Common myeloid progenitor, CD34-positive (primary cell): ENCODE measurements around the gene CTPS2. TPM values are rescaled to one million over a fixed set of nuclear protein-coding genes. Genes with fewer than 3 reads are reported as not detected.
A peak's percentile ranks its signal among the peaks of the same experiment; 100 is the strongest.
"Not testable (repeated sequence)": the region's sequence is repeated elsewhere in the genome, so short reads cannot be mapped to it uniquely, and the experiment has no call there.

Experiments used
- CTCF ChIA-PET: fragments of 350-600 bp; sonication (Branson Sonifier 250); formaldehyde crosslinking; loops from one replicate; lab custom pipeline; 2021; ENCODE audit warnings: antibody characterized with exemption; lab: Charles Lee
- POLR2A ChIA-PET: fragments of 350-600 bp; sonication (Branson Sonifier 250); formaldehyde crosslinking; loops from one replicate; lab custom pipeline; 2021; ENCODE audit warnings: antibody characterized with exemption; lab: Charles Lee
- DNase-seq, 3 donors: peaks; one replicate each; pipeline versions ENCODE4 v3.0.0 to v3.0.0-alpha.2; 2013
- H3K27ac ChIP-seq, 2 experiments: 1 replicate in 1 of 2; 2 replicates in 1 of 2; pipeline ENCODE4 v1.7.0; 2013; ENCODE audit warnings: inconsistent platforms in 2 of 2, low read length in 2 of 2, mild to moderate bottlenecking in 2 of 2, low read depth in 1 of 2, moderate library complexity in 1 of 2; ENCODE audit not compliant: severe bottlenecking in 2 of 2, insufficient read depth in 1 of 2, poor library complexity in 1 of 2
- H3K27me3 ChIP-seq, 5 experiments: replicated peaks in 2 of 5; 1 replicate in 3 of 5; 2 replicates in 2 of 5; pipeline versions ENCODE4 v1.6.1 to v1.7.0; 2013; ENCODE audit warnings: low read length in 4 of 5, mild to moderate bottlenecking in 2 of 5, moderate library complexity in 2 of 5, inconsistent platforms in 1 of 5; ENCODE audit not compliant: insufficient read depth in 5 of 5, control insufficient read depth in 4 of 5
- H3K36me3 ChIP-seq, 4 experiments: 1 replicate in 2 of 4; 2 replicates in 2 of 4; pipeline versions ENCODE4 v1.6.1 to v1.7.0; 2013; ENCODE audit warnings: low read length in 3 of 4, control low read depth in 1 of 4, mild to moderate bottlenecking in 1 of 4; ENCODE audit not compliant: control insufficient read depth in 4 of 4, insufficient read depth in 4 of 4
- H3K4me1 ChIP-seq, 4 experiments: 1 replicate in 3 of 4; 2 replicates in 1 of 4; pipeline versions ENCODE4 v1.6.1 to v1.7.1; 2013; ENCODE audit warnings: low read length in 3 of 4, mild to moderate bottlenecking in 3 of 4, control low read depth in 1 of 4, inconsistent platforms in 1 of 4, moderate library complexity in 1 of 4; ENCODE audit not compliant: control insufficient read depth in 4 of 4, insufficient read depth in 4 of 4; ENCODE audit errors: control extremely low read depth in 1 of 4
- H3K4me3 ChIP-seq, 7 experiments: 1 replicate in 4 of 7; 2 replicates in 3 of 7; pipeline versions ENCODE4 v1.5.1 to v1.7.0; 2013; ENCODE audit warnings: mild to moderate bottlenecking in 7 of 7, low read length in 6 of 7, moderate library complexity in 6 of 7, inconsistent platforms in 2 of 7, low read depth in 2 of 7, control low read depth in 1 of 7; ENCODE audit not compliant: insufficient read depth in 4 of 7, control insufficient read depth in 1 of 7; ENCODE audit errors: extremely low read depth in 1 of 7
- H3K9me3 ChIP-seq, 5 experiments: 1 replicate in 4 of 5; 2 replicates in 1 of 5; pipeline versions ENCODE4 v1.6.1 to v1.7.1; 2013; ENCODE audit warnings: low read length in 4 of 5, mild to moderate bottlenecking in 2 of 5, inconsistent platforms in 1 of 5, low read depth in 1 of 5, moderate library complexity in 1 of 5; ENCODE audit not compliant: control insufficient read depth in 4 of 5, insufficient read depth in 2 of 5; ENCODE audit errors: control extremely low read depth in 1 of 5
- WGBS: methylation state at CpG from one replicate; pipeline ENCODE4 v1.1.5; 2013; ENCODE audit not compliant: insufficient coverage; 5-methylcytosine and 5-hydroxymethylcytosine counted together
- polyA plus RNA-seq: library from polyadenylated mRNA; unstranded; fragments of 120-200 nt; gene quantifications from one replicate; pipeline ENCODE4 v1.2.1, GENCODE V29; 2013

The CTPS2 gene
- polyA plus RNA-seq, result 24.3 TPM

- H3K4me3 ChIP-seq, result peak within 1 kb of the TSS; percentile 53 to 85 (median 70)
- peaks cover 0 to 2% (median under 1%) of the 10 kb centered on the region in 4 experiments for H3K36me3 ChIP-seq
- H3K27me3 ChIP-seq, result peaks cover 0 to 38% (median 0%) of the 10 kb centered on the region in 5 experiments
- peaks cover 0 to 8% (median 0%) of the 10 kb centered on the region in 4 experiments for H3K4me1 ChIP-seq
- DNase-seq, result peak; percentile 42 to 79 (median 71)
- ChIA-PET CTCF (interaction anchor here (0.5 kb wide), 1 partner anchor 40 kb away, joined by 3 read pairs; no protein-coding TSS in a partner anchor), POLR2A (no interaction called here)
- H3K27ac ChIP-seq, result peak within 1 kb of the TSS; percentile 50 to 79
- H3K9me3 ChIP-seq, result no peaks in the 10 kb centered on the region
- 11% methylated on average over 22 of the region's 30 CpGs for WGBS
These were observed at the start of gene CTPS2 for GRCh38 chrX:16712548-16713155. Gene CTPS2 (minus strand): TSS chrX:16712669. CDS start chrX:16702902, 9,767 bp downstream.

GRCh38 chrX:16761500-16761899 is 49.0 kb upstream of the CTPS2 start:
- 90% methylated on average over 2 of the region's 4 CpGs for WGBS
- H3K27me3 ChIP-seq, H3K27ac ChIP-seq, POLR2A ChIA-PET, DNase-seq, H3K4me3 ChIP-seq, H3K4me1 ChIP-seq, H3K9me3 ChIP-seq, CTCF ChIA-PET: not testable (repeated sequence)
- H3K36me3 ChIP-seq, result peaks cover 3 to 15% (median 5%) of the 10 kb centered on the region in 4 experiments

DNA sequence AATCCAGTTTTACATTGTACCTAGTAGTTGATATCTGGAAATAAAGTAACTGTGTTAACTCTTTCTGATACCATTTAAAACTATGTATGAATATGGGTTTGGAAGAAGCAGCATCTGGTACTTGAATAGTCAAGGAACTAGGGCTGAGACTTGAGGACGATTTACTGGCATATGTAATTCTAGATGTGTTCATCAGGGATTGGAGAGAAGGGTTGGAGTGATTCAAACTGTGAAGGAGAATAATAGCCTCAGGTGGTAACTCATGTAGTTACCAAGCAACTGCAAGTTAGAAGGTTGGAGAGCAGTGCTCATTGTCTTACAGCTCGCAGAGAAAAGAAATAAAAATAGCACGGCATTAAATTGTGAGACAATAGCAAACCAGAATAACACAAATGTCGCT is 44.3 kb upstream of the CTPS2 start:
- H3K4me3 ChIP-seq, result no peak overlapping the region
- peaks cover 3 to 24% (median 11%) of the 10 kb centered on the region in 4 experiments for H3K36me3 ChIP-seq
- CTCF ChIA-PET, result interaction anchor here (1.8 kb wide), 1 partner anchor 10 kb away, joined by 4 read pairs; no protein-coding TSS in a partner anchor
- WGBS, result 95% methylated on average over 4 of the region's 4 CpGs
- no peaks in the 10 kb centered on the region for H3K9me3 ChIP-seq
- H3K27ac ChIP-seq, result no peak overlapping the region
- POLR2A ChIA-PET, result no interaction called here
- H3K27me3 ChIP-seq, result peaks cover 0 to 16% (median 0%) of the 10 kb centered on the region in 5 experiments
- DNase-seq, result no peak
- H3K4me1 ChIP-seq, result no peaks in the 10 kb centered on the region

GRCh38 chrX:16754019-16754418 is 41.5 kb upstream of the CTPS2 start:
- DNase-seq, result no peak
- H3K36me3 ChIP-seq, result peaks cover 6 to 28% (median 8%) of the 10 kb centered on the region in 4 experiments
- no peaks in the 10 kb centered on the region for H3K4me1 ChIP-seq
- H3K27ac ChIP-seq, result no peak overlapping the region
- WGBS, result 100% methylated on average over 1 of the region's 2 CpGs
- ChIA-PET CTCF (no interaction called here), POLR2A (no interaction called here)
- no peak overlapping the region for H3K4me3 ChIP-seq
- peaks cover 0 to 22% (median 0%) of the 10 kb centered on the region in 5 experiments for H3K27me3 ChIP-seq
- H3K9me3 ChIP-seq, result no peaks in the 10 kb centered on the region

- 96% methylated on average over 7 of the region's 7 CpGs for WGBS
- CTCF ChIA-PET, result no interaction called here
These were observed 37.7 kb upstream of the CTPS2 start for GRCh38 chrX:16750136-16750535.

GRCh38 chrX:16748425-16748824 is 36.0 kb upstream of the CTPS2 start:
- Histone ChIP-seq H3K36me3 (peaks cover 5 to 35% (median 14%) of the 10 kb centered on the region in 4 experiments), H3K27ac (no peak overlapping the region), H3K4me1 (no peaks in the 10 kb centered on the region), H3K27me3 (peaks cover 0 to 21% (median 0%) of the 10 kb centered on the region in 5 experiments), H3K4me3 (no peak overlapping the region), H3K9me3 (no peaks in the 10 kb centered on the region)
- POLR2A ChIA-PET, result no interaction called here
- WGBS, result 100% methylated on average over 5 of the region's 5 CpGs
- DNase-seq, result no peak
- CTCF ChIA-PET, result no interaction called here

More at GRCh38 chrX:16750136-16750535, 37.7 kb upstream of the CTPS2 start:
- Histone ChIP-seq H3K4me3 (no peak overlapping the region), H3K9me3 (no peaks in the 10 kb centered on the region), H3K4me1 (no peaks in the 10 kb centered on the region), H3K36me3 (peaks cover 3 to 26% (median 10%) of the 10 kb centered on the region in 4 experiments), H3K27me3 (peaks cover 0 to 28% (median 0%) of the 10 kb centered on the region in 5 experiments), H3K27ac (no peak overlapping the region)
- POLR2A ChIA-PET, result no interaction called here
- DNase-seq, result no peak

DNA sequence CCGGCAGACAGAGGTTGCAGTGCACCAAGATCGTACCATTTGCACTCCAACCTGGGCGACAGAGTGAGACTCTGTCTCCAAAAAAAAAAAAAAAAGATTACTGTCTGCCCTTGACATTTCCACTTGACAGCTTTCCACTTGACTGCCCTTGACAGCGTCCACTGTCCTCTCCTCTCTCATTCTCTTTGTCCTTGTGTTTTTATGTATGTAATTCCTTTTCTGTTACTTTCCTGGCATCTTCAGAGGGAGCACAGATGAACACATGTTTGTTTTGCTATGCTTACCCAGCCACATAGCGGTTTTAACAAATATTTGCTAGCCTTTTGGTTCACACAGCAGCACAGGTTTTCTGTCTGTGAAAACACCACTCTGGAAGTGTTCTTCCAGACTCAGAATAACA is 33.2 kb upstream of the CTPS2 start:
- POLR2A ChIA-PET, result no interaction called here
- no peak for DNase-seq
- Histone ChIP-seq H3K4me3 (no peak overlapping the region), H3K27me3 (peaks cover 0 to 17% (median 0%) of the 10 kb centered on the region in 5 experiments), H3K36me3 (peaks cover 7 to 39% (median 15%) of the 10 kb centered on the region in 4 experiments), H3K4me1 (no peaks in the 10 kb centered on the region), H3K27ac (no peak overlapping the region), H3K9me3 (no peaks in the 10 kb centered on the region)
- WGBS, result 96% methylated on average over 3 of the region's 5 CpGs
- CTCF ChIA-PET, result interaction anchor here (0.5 to 1.7 kb wide), 2 partner anchors 14 to 43 kb away, joined by 4 read pairs; no protein-coding TSS in a partner anchor
